Activated T-cell treated with anti-CD3 and anti-CD28 coated beads for 24 hours (primary cell): Measurements from ENCODE around the gene PASK.
A peak's percentile ranks its signal among the peaks of the same experiment; 100 is the strongest.
"Not testable (repeated sequence)": the region's sequence is repeated elsewhere in the genome, so short reads cannot be mapped to it uniquely, and the experiment has no call there.

Experiments
- DNase-seq: peaks from one replicate; pipeline ENCODE4 v3.0.0-alpha.2; 2020; ENCODE audit warnings: low read depth

PASK gene

DNA sequence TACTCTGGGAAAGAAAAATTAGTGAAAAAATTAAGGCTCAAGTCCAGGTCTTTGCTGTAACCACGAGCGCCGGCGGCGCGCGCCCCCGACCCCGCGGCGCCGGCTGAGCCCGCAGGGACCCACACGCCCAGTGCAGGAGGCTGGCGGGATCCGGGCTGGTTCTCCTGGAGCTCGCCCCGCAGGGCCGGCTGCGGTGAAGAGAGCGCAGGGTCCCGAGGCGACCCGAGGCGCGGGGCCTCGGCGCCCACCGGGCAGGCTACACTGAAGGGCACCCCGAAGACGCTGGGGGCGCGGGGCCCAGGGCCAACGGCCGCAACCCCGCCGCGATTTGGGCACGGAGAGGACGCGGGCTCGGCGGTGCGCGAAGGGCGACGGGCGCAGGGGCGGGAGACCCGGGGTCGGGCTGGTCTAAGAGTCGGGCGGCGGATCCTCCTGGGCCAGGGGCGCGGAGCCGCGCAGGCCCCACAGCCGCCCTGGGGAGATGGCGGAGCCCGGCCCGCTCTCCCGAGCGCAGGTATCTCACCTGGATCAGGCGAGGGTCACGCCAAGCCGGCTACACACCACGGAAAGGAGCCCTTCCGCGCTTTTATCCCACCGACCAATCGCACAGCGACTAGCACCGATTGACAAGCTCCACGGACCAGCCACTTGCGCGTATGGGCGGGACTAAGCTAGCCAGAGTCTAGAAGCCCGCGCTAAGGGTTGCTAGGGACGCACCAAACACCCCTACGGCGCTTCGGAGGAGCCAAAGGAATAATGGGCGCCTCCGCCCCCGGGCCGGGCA, at the start of gene PASK:
TSS of gene PASK (minus strand) at position 582 of the 784 bp plus-strand sequence. CDS start 6,440 bp downstream, outside the sequence.
- DNase-seq, result peak; percentile 93

DNA sequence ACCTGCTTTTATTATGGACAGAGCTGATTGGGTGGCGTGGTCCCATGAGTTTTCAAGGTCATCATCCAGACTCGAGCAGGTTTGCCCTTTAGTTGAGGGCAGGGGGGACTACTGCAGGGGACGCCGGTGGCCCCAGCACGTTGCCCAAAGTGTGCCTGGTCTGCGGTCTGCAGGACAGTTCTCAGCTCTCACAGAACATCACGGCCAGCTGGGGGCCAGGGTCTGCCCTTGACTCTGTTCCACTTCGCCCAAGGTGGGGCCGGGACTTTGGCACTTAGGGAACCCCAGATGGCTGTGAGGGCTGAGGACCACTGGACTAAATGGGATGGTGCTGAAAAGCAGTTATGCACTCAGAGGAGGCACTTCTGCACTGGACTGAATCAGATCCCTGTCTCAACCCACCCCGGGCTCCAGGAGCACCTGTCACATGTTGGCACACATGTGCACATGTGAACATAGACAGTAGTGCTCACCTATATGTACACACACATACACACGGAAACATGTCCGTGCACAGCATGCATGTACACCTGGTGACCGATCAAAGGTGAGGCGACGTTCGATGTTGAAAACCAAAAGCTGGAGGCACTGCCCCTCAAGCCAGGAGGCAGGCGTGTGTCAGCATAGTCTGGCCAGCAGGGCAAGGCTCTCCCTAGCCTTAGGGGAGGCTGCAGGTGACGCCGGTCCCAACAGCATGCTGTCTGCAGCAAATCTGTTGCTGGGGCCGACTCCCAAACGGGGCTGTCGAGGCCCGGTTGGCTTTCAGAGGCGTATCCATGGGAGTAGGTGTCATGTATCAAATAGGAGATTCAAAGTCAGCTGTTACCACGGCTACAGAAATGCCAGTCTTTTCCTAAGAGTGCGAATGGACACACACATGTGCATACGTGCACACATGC, 49.4 kb upstream of the PASK start:
- no peak for DNase-seq

DNA sequence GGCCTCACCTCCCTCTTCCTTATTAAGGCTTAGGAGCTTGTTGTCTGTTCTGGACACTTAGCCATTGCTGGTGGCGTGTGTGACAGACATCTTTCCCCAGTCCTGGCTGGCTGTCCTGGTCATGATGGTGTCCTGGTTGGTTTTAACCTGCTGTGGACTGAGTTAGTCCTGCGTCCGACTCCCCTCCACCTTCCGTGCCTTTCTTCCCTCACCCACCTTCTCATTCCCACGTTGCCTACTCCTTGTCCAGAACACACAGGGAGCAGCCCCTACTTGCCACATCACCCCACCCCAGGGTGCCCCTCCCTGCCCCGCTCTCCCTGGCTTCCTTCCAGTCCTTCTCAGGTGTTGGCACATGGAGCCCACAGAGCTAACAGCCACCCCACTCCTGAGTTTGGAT, 48.7 kb upstream of the PASK start:
- DNase-seq, result no peak

DNA sequence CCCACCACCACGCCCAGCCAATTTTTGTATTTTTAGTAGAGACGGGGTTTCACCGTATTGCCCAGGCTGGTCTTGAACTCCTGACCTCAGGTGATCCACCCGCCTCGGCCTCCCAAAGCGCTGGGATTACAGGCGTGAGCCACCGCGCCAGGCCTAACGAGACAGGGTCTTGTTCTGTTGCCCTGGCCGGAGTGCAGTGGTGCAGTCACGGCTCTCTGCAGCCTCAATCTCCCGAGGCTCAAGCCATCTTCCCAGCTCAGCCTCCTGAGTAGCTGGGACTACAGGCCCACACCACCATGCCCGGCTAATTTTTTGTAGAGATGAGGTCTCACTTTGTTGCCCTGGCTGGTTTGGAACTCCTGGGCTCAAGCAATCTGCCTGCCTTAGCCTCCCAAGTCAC, 48.0 kb upstream of the PASK start:
- not testable (repeated sequence) for DNase-seq

DNA sequence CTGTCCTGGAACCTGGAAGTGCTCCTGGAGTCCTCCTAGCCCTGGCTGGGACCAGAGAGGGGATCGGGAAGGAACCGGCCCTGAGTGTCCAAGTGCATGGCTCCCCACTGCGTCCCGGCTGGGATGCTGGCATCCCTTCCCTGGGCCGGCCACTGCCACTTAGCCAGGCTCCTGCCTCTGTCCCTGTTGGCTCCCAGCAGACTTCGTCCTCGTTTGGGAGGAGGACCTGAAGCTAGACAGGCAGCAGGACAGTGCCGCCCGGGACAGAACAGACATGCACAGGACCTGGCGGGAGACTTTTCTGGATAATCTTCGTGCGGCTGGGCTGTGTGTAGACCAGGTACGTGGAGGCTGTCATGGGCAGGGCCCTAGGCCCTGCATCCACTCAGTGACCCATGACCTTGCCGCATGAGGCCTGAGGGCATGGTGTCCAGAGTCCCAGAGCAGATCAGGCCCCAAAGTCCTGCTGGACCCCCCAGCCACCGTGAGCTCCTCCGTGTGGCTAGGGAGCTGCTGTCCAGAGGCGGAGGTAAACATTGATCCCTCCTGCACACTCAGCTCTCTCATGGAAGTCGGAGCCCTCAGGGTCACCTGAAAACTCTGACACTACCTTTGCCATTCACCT, 46.3 kb upstream of the PASK start:
- no peak for DNase-seq

DNA sequence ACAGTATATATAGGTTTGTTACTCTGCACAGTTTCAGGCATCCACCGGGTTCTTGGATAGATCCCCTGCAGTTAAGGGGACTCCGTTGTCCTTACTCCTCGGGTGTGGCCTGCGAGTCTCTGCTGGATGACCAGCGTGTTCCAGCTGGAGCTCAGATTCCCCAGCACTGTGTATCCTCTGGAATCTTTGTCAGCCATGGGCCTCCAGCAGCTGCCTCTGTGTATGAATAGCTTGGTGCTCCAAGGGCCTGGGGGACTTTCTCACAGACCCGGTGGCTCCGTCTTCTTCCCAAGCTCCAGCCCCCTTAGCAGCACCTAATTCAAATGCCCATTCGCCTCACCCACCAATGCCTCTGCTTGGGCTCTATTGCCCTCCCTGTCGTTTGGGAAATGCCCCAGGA, 45.5 kb upstream of the PASK start:
- DNase-seq, result no peak

DNA sequence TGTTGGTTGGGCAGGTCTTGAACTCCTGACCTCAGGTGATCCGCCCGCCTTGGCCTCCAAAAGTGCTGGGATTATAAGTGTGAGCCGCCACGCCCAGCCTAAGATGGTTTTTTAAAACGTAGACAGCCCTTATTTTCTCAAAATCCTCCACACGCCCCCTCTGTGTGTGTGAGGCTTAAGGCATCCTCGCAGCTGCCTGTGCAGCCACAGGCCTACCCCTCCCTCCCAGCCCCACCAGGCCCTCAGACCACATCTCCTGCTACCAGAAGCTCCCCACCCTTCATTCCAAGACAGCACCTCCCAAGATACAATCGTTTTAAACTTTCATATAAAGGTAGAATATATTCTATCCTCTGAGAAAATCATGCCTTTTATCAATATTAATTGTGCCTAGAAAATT, 44.0 kb upstream of the PASK start:
- no peak for DNase-seq

DNA sequence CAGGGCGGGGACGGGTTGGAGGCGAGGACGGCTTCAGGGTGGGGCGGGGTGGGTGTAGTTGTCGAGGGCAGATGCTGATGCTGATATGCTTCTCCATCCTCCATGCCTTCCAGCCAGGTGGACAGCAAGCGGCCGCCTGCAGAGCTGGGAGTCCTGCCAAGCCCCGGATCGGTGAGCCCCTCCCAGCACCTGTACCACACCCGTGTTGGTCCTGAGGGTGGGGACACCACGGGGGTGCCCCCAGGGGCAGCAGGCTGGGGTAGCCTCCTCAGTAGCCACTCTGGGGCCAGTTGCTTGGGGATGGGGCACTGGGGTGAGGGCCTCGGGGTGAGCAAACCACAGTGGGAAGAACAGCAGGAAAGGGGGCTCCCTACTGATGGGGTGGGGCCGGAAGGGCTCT, 41.8 kb upstream of the PASK start:
- DNase-seq, result no peak

DNA sequence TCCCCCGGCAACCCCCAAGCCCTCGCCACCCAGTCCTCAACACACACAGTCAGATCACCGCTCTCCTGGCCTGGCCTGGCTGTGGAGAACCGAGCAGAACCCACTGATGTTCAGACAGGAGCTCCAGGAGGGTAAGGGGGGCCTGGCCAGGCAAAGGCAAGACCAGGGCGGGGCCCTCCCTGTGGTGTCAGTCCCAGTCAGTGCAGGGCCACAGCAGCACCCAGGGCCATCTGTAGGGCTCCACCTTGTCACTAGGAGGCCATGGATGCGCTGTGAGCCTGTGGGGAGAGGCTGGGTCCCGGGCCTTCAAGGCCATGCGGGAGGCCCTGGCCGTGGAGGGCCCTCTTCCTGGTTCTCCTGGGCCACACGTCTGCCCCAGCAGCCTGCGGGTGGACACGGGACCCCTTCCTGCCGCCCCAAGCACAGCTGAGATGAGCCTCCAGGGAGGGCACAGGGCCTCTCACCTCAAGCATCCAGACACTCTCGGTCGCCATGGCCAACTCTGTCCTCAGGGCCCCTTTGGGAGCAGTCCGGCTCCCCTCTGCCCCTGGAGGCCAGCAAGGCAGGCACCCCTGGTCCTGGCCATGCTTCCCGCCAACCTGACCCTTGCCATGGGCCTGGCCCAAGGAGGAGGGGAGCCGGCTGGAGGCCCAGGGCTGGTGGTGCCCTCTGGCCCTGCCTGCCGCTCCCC, 41.2 kb upstream of the PASK start:
- DNase-seq, result no peak

DNA sequence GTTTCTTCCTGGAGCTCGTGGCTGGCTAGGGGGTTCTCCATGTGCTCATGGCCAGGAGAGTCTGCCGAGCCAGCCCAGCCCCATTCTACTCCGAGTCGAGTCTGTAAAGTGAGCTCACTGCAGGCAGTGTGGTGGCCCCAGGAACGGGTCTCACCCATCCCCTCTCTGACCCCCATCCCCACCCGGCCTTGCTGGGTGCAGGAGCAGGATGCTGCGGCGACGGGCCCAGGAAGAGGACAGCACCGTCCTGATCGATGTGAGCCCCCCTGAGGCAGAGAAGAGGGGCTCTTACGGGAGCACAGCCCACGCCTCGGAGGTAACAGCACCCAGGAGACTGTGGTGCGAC, 40.6 kb upstream of the PASK start:
- no peak for DNase-seq

DNA sequence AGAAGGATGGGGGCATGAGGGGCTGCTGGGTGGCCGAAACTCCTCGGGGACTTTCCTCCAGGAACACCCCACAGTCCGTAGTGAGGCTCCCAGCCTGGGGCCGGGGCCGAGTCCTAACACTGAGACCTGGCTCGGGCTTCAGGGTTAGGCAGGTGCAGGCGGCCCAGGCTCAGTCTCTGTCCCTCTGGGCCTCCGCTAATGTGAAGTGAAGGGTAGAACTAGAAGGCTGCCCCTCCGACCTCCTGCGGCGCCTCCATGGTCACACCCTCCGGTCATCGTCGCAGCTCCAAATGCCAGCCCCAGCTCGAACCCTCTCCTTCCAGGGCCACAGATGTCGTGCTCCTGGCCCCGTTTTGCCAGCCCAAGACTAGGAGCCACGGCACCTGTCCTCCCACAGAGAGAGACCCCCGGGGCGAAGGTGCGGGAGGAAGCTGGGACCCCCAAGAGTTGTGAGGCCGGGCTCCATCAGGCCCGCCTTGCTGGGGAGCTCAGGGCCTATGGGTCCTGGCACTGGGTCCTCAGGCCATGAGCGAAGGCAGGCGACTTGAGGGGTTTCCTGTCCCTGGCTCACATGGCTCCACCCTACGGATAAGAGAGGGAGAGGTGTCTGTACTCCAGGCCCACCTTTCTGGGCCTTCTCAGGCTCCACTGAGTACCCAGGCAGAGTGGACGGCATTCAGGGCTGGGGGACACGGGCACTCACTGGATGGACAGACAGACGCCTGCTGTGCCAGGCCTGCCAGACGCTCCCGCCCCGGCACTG, 40.0 kb upstream of the PASK start:
- no peak for DNase-seq

DNA sequence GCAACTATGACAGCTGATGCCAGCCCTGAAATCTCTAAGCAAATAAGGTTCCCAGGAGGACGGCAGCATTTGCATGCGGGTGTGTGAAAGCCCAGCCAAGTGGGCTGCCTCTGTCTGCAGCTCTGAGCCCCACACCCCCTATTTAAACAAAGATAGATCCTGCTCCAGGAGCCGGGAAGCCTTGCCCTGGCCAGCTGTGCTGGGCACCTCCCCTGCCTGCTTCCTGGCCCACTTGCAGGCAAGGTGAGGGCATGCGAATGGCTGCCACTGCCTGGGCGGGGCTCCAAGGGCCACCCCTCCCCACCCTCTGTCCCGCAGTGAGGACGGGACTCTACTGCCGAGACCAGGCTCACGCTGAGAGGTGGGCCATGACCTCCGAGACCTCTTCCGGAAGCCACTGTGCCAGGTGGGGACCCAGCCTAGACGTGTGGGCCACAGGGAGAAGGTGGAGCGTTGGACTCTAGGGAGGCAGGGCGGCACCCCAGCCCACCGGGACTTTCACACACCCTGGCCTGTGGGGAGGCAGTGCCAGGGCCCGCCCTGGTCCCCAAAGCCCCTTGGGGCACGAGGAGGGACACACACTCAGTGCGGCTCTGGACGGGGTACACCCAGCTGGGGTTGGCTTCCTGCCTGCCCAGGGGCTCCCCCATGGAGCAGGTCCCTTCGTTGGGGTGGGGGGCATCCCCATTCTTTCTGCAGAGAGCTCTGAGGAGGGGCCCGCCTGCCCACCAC, 39.3 kb upstream of the PASK start, which contains the start of gene ANO7:
TSS of gene ANO7 (plus strand) at position 317 of the 732 bp plus-strand sequence. CDS start 1,387 bp downstream, outside the sequence.
- no peak for DNase-seq

DNA sequence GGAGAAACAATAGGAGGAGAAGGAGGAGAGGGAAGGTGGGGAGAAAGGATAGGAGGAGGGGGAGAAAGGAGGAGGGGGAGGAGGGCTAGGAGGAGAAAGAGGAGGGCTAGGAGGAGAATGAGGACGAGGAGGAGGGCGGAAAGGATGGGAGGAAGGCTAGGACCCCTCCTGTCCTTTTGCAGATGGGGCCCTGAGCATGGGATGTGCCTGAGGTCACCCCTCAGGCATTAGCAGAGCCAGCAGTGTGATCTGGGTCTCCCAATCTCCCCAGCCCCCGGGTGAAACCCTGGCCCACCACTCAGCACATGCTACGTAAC, 38.6 kb upstream of the PASK start:
- DNase-seq, result no peak

DNA sequence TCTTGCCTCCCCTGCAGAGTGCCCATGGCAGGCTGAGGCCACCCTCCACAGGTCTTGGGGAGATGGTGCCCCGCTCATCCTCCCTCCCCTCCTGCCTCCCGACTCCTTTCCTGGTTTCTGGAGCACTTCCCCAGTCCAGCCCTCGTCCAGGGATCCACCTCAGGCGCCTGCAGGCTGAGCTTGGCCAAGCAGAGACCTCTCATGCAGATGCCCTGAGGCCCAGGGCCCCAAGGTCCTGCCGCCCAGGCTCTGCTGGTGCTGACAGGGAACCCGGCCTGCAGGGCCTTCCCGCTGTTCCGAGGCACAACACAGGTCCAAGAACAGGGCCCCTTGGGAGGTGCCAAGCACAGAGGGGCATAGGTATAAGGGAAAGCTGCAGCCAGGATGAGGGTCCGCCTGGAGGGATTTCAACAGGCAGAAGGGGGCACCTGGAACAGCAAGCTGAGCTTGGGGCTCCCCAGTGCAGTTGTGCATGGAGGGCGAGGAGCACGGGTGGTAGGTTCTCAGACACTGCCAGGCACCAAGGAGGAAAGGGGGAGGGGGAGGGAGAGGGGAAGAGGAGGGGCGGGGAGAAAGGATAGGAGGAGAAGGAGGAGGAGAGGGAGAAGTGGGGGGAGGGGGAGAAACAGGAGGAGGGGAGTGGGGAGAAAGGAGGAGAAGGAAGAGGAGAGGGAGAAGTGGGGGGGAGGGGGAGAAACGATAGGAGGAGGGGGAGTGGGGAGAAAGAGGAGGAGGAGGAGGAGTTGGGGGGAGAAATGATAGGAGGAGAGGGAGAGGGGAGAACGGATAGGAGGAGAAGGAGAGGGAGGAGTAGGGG, 38.0 kb upstream of the PASK start:
- DNase-seq, result no peak

DNA sequence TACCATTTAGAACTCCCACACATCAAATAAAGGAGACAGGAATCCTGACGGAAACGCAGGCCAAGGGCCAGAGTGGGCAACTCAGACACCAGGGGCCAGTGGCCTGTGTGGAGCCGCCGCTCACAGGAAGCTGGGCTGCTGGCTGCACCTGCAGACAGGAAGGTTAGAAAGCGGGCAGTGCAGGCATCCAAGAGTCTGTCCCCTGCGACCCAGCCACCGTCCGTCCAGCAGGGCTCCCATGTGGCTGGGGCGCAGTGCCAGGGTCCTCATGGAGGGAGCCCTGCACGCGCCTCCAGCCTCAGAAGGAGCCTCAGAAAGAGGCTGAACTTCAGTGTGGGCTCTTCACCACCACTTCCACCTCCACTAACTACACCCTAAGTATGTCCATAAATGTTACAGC, 36.7 kb upstream of the PASK start:
- no peak for DNase-seq

DNA sequence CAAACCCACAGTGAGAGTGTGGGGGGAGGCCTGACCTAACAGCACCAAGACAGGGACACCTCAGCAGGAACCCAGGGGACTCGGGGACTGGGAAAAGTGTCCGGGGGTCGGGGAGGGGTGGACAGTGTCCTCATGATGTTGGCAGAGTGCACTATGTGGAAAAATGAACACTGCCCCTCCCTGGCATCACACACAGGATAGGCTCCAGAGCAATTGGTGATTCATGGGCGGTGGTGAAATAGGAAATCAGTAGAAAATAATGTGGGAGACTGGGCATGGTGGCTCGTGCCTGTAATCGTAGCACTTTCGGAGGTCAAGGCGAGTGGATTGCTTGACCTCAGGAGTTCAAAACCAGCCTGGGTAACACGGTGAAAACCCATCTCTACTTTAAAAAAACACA, 35.6 kb upstream of the PASK start:
- no peak for DNase-seq

DNA sequence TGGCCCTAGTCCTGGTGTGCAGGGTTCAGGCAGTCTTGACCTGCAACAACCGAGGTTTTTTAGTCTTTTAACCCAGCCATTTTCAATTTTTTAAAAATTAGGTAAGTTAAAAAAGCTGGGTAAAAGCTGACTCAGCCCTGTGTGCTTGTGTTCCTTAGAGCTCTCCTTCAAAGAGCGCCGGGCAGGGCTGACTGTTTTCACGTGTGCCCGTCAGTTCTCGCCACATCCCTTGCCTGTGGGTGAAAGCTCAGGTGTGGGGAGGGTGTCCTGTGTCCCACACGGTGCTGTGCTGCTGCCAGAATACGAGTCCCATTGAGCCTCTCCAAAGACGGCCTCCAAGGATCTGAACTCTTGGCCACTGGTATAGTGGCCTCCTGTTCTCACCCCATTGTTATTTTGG, 33.9 kb upstream of the PASK start:
- DNase-seq, result no peak

DNA sequence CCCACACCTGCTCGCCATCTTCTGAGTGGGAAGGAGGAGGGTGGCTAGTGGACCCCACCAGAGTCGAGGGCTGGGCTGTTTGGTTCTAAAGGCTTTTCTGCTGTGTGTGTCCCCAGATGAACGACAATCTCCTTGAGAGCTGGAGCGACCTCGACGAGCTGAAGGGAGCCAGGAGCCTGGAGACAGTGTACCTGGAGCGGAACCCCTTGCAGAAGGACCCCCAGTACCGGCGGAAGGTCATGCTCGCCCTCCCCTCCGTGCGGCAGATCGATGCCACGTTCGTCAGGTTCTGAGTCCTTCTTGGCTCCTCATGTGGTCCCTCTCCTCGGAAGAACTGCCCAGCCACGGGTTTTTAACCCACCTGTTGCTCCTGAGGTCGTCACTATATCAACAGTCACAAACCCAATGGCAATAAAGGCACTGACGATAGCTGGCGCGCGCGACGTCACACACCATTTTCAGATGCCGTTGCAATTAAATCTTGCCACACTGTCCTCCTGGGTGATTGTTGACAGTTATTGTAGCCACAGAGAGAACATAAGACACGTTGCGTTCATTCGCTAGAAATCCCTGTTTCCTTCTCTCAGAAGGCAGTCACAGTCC, 33.4 kb upstream of the PASK start:
- no peak for DNase-seq

DNA sequence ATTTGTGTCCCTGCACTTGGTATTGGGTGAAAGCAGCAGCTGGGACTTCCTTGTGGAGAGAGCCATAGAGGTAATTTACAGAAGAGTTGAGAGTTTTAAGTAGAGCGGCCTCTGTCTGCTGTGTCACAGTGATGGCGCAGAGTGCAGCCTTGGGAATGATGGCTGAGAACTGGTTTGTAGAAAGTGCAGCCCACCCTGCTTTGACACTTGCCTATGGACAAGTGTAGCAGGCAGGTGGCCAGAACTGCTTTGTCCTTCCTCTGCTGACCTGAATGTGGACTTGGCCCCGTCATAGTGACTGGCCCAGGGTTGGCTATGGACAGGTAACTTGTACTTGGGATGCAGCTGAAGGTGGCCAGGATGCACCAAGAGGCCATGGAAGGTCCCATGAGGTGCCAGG, 32.9 kb upstream of the PASK start:
- DNase-seq, result no peak

DNA sequence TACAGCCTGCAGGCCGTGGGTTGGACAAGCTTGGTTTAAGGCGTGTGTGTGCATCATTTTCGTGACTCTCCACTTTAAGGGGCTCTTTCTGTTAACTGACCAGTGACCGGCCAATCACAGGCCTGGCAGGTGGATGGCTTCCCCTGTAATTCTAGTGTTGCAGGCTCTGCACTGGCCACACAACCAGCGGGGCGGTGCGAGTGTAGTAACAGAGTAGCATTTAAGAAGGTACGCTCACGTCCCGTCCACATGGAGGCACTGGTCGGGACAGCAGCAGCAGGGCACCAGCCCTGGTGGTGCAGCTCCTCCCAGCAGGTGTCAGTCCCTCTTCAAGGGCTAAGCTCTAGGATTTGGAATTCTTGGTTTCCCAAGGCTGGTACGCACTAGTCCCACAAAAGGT, 31.2 kb upstream of the PASK start:
- no peak for DNase-seq
